Measurements from ENCODE around the gene SPTBN1. TPM values are rescaled to one million over a fixed set of nuclear protein-coding genes. Genes with fewer than 3 reads are reported as not detected.
A peak's percentile ranks its signal among the peaks of the same experiment; 100 is the strongest.

The SPTBN1 gene
- total RNA-seq, 4 donors from 2014 or later, result 189 to 423 (median 341) TPM

DNA sequence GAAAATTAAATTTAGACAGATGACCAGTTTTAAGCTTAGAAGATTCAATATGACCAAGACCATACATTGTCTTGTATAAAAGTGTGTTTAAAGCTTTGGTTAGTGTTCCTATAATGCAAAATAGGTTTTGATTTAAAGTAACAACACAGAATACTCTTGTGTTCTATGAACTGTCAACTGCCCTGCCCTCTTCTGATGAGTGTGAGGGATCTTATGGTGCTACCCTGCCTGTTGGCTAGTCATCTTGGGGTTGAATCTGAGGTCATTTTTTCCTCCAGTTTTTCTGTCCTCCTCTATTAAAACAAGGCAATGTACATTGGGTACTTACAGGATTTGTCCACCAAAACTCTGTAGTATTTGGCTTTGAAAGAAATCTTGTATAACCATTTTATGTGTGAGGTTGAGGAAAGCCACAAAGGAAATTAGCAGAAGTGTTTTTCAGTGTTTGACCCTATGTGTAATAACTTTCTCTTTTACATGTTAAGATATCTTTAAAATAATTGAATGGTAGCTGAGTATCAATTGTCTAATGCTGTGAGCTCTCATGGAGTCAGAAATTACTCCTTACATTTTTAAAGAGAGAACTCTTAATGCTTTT is 129.1 kb downstream of the SPTBN1 start:
- intact Hi-C loops (cut with DNase I; ENCODE audit: low total_unique reads), result no loop called here
- Histone ChIP-seq H3K4me1 (peaks cover 0 to 22% of the 10 kb centered on the region in 2 donors), H3K9me3 (no peaks in the 10 kb centered on the region), H3K36me3 (no peaks in the 10 kb centered on the region), H3K27me3 (no peaks in the 10 kb centered on the region), H3K4me3 (no peak overlapping the region), H3K27ac (peak overlapping the region in 1 of 2 donors; percentile 30)
- TF ChIP-seq POLR2A (IDR thresholded peaks at IDR 0.05), result no peak
- TF ChIP-seq, protein P1, sequence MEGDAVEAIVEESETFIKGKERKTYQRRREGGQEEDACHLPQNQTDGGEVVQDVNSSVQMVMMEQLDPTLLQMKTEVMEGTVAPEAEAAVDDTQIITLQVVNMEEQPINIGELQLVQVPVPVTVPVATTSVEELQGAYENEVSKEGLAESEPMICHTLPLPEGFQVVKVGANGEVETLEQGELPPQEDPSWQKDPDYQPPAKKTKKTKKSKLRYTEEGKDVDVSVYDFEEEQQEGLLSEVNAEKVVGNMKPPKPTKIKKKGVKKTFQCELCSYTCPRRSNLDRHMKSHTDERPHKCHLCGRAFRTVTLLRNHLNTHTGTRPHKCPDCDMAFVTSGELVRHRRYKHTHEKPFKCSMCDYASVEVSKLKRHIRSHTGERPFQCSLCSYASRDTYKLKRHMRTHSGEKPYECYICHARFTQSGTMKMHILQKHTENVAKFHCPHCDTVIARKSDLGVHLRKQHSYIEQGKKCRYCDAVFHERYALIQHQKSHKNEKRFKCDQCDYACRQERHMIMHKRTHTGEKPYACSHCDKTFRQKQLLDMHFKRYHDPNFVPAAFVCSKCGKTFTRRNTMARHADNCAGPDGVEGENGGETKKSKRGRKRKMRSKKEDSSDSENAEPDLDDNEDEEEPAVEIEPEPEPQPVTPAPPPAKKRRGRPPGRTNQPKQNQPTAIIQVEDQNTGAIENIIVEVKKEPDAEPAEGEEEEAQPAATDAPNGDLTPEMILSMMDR (IDR thresholded peaks at IDR 0.05), result no peak
- DNase-seq, result no peak

DNA sequence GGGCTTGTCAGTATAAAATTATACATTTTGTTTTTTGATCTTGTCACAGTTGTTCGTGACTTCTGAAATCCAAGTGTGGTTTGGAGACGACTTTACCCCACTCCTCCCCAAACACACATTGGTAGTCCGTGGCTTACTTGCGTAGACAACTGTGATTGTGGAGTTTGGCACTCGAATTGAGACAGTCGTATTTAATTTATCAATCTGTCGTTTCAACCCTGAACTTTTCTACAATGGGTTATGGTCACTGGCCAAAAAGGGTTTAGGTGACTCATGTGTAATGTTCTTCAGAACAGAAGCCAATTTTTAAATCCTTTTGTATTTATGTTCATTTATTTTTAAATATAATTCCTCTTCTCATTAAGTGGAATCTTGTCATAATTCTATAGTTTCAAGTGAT is 129.9 kb downstream of the SPTBN1 start:
- no peaks in the 10 kb centered on the region for H3K36me3 ChIP-seq
- TF ChIP-seq POLR2A (IDR thresholded peaks at IDR 0.05), result no peak
- TF ChIP-seq, protein P1 (IDR thresholded peaks at IDR 0.05), result no peak
- no peaks in the 10 kb centered on the region for H3K27me3 ChIP-seq
- peaks cover 0 to 22% of the 10 kb centered on the region in 2 donors for H3K4me1 ChIP-seq
- DNase-seq, result no peak
- intact Hi-C loops (cut with DNase I; ENCODE audit: low total_unique reads), result no loop called here
- H3K27ac ChIP-seq, result peak overlapping the region; percentile 2 to 37
- no peak overlapping the region for H3K4me3 ChIP-seq
- no peaks in the 10 kb centered on the region for H3K9me3 ChIP-seq

DNA sequence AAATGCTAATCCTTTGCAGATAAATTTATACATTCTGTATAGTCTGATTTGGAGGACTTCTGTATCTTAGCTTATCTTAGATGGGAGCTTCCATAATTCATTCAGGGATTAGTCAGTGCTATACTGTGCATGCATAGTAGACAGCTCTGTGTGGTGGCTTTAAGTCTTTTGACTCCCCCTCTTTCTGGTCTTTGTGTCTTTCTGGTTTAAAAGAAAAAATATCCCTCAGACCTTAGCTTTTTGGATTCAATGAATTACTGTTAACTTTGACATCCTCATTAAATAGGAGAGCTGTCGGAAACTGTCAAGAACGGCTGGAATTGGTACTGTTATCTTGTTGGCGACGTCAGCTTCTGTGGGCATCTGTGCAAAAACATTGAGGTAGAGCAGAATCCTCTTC is 130.4 kb downstream of the SPTBN1 start:
- H3K4me1 ChIP-seq, result peaks cover 0 to 22% of the 10 kb centered on the region in 2 donors
- TF ChIP-seq, protein P1 (IDR thresholded peaks at IDR 0.05), result no peak
- TF ChIP-seq POLR2A (IDR thresholded peaks at IDR 0.05), result no peak
- no peak for DNase-seq
- H3K27me3 ChIP-seq, result no peaks in the 10 kb centered on the region
- H3K27ac ChIP-seq, result peak overlapping the region in 1 of 2 donors; percentile 37
- H3K36me3 ChIP-seq, result no peaks in the 10 kb centered on the region
- intact Hi-C loops (cut with DNase I; ENCODE audit: low total_unique reads), result no loop called here
- no peak overlapping the region for H3K4me3 ChIP-seq
- H3K9me3 ChIP-seq, result no peaks in the 10 kb centered on the region

DNA sequence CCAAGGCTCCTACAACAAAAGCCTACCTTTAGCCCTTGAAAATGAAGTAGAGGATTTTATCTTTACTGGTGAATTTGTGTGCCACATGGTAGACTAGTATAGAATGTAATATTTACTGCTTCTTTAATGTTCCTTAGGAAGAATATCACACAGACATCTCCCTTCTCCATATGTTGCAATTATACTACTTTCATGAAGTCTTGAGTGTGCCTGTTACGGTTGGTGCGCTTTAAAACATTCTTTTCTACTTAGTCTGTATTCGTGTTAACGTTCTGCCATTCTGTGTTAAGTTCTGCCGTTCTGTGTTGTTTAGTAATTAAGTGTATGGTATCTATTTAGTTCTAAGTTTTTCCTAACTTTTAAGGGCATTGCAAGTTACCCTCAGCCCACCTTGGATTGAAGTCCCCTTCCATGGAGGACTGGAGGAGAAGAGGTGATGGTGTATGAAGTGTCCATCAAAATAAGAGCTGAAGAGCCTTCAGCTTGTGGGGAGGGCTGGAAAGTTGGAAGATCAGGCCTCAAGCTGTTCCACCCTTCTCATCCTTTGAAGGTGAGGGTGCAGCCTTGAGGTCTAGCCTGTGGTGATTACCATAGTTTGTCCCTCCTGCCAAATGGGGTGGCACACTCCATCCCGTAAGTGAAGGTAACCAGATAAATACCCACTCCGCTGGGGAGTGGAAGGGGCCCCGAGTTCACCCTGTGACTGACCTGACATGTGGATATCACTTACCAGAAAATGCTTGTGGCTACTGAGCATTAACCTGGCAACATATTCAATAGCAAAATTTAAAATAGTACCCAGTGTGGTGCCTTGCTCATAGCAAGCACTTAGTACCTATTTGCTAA is 131.3 kb downstream of the SPTBN1 start:
- H3K27ac ChIP-seq, result peak overlapping the region in 1 of 2 donors; percentile 53
- no peak overlapping the region for H3K4me3 ChIP-seq
- peaks cover 0 to 22% of the 10 kb centered on the region in 2 donors for H3K4me1 ChIP-seq

More for the DNA sequence above, 131.3 kb downstream of the SPTBN1 start:
- no peaks in the 10 kb centered on the region for H3K27me3 ChIP-seq
- no peaks in the 10 kb centered on the region for H3K36me3 ChIP-seq
- TF ChIP-seq POLR2A (IDR thresholded peaks at IDR 0.05), result no peak
- TF ChIP-seq, protein P1 (IDR thresholded peaks at IDR 0.05), result no peak
- DNase-seq, result no peak
- intact Hi-C loops (cut with DNase I; ENCODE audit: low total_unique reads), result no loop called here
- no peaks in the 10 kb centered on the region for H3K9me3 ChIP-seq

Data from uterus (tissue), 4 donors.